Thyroid gland (tissue), 4 donors: ENCODE results near the gene ITM2C.

Experiments
- POLR2A ChIP-seq, 2 donors: fragments of 450-650 bp; IDR thresholded peaks; one replicate each; pipeline ENCODE4 v1.6.1; 2017; ENCODE audit warnings: antibody characterized with exemption in 2 of 2, mild to moderate bottlenecking in 2 of 2, moderate library complexity in 1 of 2
- TF ChIP-seq, protein P1 (sequence below), 6 experiments: fragments of 200-600 bp in 3 of 6; fragments of 450-650 bp in 3 of 6; sonication (generic) in 3 of 6; IDR thresholded peaks; one replicate each; pipeline ENCODE4 v1.5.1; 2016 to 2019; ENCODE audit warnings: antibody characterized with exemption in 6 of 6, mild to moderate bottlenecking in 2 of 6, inconsistent platforms in 1 of 6, moderate library complexity in 1 of 6

DNA sequence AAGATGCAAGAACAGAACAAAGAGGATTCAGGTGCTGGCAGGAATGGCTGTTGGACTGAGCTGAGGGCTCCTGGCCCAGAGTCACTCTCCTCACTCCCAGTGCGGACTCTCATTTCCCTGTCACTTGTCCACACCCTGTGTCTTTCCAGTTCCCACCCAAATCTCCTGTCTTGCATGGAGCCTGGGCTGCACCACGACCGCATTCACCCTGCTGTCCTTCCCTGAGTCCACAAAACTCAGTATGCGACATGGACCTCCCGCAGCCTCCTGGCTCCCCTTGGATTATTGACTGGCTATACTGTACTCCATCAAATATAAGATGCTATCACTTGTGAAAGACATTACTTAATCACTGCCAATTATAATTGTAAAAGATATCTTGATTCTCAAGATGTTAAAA, 2.5 kb upstream of the ITM2C start:
- TF ChIP-seq, protein P1, sequence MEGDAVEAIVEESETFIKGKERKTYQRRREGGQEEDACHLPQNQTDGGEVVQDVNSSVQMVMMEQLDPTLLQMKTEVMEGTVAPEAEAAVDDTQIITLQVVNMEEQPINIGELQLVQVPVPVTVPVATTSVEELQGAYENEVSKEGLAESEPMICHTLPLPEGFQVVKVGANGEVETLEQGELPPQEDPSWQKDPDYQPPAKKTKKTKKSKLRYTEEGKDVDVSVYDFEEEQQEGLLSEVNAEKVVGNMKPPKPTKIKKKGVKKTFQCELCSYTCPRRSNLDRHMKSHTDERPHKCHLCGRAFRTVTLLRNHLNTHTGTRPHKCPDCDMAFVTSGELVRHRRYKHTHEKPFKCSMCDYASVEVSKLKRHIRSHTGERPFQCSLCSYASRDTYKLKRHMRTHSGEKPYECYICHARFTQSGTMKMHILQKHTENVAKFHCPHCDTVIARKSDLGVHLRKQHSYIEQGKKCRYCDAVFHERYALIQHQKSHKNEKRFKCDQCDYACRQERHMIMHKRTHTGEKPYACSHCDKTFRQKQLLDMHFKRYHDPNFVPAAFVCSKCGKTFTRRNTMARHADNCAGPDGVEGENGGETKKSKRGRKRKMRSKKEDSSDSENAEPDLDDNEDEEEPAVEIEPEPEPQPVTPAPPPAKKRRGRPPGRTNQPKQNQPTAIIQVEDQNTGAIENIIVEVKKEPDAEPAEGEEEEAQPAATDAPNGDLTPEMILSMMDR (IDR thresholded peaks at IDR 0.05) = no peak
- no peak for TF ChIP-seq POLR2A (IDR thresholded peaks at IDR 0.05)
